RCC 7860 (cell line): ENCODE measurements around the gene GALR3.

Experiments used
- DNase-seq: peaks from one replicate; pipeline ENCODE4 v3.0.0-alpha.2; 2015; ENCODE audit warnings: low spot score
- FAIRE-seq: peaks from 2 replicates; lab custom pipeline; 2012; peaks lifted over from hg19 to GRCh38; lab: Jason Lieb, UNC

The GALR3 gene

DNA sequence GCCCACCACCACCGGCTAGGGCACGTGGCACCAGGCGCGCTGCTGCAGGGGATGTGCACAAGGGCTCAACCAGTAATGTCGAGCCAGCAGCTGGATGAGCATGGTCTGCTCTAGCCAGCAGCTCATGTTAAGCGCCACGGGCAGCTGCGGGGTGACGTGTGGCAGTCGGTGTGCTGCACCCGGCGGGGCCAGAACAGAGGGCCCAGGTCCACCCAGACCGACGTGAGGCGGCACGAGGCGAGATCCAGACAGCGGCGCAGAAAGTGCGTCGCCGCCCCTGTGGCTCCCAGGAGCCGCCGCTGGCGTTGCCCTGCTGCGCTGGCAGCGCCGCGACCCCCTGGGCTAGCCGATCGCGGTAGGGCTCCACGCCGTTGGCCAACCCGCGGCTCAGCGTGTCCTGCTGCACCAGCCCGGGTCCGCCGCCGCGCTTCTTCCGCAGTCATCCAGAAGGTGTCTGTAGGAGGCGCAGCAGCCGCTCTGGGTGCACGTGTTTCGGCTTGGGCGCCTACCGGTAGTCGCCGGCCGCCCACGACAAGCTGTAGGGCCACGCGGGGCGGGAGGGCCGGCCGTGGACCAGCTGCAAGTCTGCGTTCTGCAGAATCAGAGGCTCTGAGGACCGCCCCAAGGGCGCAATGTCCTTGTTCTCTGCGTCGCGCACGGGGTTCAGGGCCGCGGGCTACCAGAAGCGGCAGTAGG lies 4.6 kb upstream of the GALR3 start:
- FAIRE-seq (no peak), DNase-seq (no peak)

GRCh38 chr22:37819105-37819433 lies 4.1 kb upstream of the GALR3 start:
- FAIRE-seq (no peak), DNase-seq (no peak)

GRCh38 chr22:37820350-37820749 lies 2.8 kb upstream of the GALR3 start:
- FAIRE-seq (no peak), DNase-seq (no peak)

- DNase-seq (no peak), FAIRE-seq (no peak)
These were observed 926 bp upstream of the GALR3 start for GRCh38 chr22:37822079-37822833.

- no peak for DNase-seq
- no peak for FAIRE-seq
These were observed 1.8 kb downstream of the GALR3 start for GRCh38 chr22:37824674-37825641.

DNA sequence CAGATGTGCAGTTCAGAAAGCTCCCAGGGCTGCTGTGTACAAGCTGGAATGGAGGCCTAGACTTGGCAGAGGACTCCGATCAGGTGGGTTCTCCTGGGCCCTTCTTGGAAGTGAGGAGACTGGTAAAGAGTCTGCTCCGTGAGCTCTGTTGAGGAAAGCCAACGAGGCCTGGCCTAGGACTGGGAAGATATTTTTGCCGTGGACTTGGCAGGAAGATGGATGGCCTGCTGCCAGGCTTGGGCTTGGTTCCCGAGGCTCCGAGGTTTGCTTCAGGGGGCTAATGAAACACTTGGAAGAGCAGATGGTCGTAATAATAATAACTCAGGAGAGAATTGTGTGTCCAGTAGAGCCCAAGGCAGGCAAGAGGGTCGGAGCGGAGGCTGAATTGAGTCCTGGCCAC lies 3.9 kb downstream of the GALR3 start:
- no peak for FAIRE-seq
- DNase-seq, result no peak

DNA sequence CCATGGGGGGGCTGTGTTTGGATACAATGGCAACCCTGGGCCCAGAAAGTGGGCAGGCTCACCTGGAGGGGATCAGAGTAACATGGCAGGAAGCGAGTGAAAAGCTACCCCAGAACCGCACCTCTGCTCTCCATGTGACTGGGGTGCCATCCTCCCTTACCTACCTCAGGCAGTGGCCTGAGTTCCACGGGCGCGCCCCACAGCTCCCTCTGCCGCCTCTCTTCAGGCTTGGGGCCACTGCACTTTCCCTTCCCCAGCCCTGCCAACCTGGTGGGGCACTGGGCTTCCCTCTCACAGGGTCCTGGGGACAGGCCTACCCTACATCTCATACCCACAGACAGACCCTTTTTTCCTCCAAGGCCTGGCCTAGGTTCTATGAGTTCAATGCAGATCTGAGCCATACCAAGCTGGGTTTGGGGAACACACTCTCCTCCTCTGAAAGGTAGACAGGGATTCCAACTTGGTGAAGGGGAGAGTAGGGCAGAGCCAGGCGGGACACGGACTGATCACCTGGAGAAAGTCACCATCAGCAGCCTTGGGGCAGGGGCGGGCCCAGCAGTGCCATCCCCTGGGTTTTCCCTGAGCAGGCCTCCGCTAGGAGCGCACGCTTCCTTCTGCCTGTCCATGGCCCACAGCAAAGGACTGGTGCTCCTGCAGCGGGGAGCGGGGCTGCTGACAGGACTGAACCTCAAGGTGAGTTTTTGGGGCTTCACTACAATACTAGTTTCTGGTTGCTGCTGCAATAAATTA lies 7.1 kb downstream of the GALR3 start:
- no peak for DNase-seq
- FAIRE-seq, result no peak

GRCh38 chr22:37831472-37831871 lies 8.3 kb downstream of the GALR3 start:
- FAIRE-seq (no peak), DNase-seq (no peak)

GRCh38 chr22:37832022-37832857 lies 9.1 kb downstream of the GALR3 start:
- FAIRE-seq (no peak), DNase-seq (no peak)

DNA sequence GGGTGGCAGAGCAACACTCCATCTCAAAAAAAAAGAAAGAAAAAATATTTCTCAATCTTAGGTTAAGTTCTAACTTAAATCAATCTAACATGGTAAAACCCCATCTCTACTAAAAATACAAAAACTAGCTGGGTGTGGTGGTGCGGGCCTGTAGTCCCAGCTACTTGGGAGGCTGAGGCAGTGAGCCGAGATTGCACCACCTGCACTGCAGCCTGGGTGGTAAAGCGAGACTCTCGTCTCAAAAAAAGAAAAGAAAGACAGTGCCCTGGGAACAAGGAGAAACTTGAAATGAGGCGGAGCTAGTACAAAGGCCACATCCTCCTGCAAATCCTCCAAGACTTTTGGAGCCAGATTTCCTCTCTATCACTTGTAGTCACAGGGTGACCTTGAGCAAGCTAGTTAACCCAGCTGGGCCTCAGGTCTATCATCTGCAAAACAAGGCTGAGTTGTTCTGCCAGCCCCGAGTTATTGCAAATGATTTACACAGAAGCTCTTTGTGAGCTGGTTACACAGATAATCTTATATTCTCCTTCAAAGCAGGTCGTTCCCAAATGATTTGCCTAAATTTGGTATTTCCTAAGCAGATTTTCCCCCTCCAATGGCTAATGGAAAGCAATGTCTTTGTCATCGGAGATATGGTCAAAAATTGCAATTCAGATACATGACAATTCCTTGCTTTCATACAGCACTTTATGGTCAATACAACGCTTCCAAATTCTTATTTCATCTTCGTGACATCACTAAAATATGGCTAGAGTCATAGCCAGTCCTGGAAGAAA lies 19.0 kb downstream of the GALR3 start:
- no peak for DNase-seq
- no peak for FAIRE-seq

- no peak for FAIRE-seq
- DNase-seq, result no peak
These were observed 20.5 kb downstream of the GALR3 start for GRCh38 chr22:37843741-37844089.

GRCh38 chr22:37844904-37845329 lies 21.7 kb downstream of the GALR3 start:
- FAIRE-seq (no peak), DNase-seq (peak; percentile 6)

GRCh38 chr22:37846433-37846832 lies 23.3 kb downstream of the GALR3 start:
- FAIRE-seq, result no peak

DNA sequence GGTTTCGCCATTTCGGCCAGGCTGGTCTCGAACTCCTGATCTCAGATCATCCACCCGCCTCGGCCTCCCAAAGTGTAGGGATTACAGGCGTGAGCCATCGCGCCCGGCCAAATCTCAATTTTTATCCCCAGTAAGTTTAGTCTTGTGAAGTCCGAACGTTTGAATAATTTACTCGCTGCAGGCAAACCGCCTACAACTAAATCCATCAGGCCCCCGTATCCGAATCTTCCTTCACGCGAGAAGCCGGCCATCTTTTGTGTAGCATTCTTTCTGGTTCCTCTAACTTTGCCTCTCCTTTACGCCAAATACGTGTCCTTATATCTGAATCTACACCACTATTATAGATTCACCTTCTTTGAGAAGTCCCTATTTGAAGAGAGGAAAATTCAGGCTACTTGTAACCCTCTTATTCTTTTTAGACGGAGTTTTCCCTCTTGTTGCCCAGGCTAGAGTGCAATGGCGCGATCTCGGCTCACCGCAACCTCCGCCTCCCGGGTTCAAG lies 25.5 kb downstream of the GALR3 start:
- no peak for DNase-seq
- no peak for FAIRE-seq

More at GRCh38 chr22:37846433-37846832, 23.3 kb downstream of the GALR3 start:
- DNase-seq, result no peak

- DNase-seq (peak; percentile 68), FAIRE-seq (no peak)
These were observed 26.0 kb downstream of the GALR3 start, which contains the start of gene EIF3L for GRCh38 chr22:37849089-37849751. Gene EIF3L (plus strand): TSS chr22:37849419. CDS start chr22:37849450, 31 bp downstream.

DNA sequence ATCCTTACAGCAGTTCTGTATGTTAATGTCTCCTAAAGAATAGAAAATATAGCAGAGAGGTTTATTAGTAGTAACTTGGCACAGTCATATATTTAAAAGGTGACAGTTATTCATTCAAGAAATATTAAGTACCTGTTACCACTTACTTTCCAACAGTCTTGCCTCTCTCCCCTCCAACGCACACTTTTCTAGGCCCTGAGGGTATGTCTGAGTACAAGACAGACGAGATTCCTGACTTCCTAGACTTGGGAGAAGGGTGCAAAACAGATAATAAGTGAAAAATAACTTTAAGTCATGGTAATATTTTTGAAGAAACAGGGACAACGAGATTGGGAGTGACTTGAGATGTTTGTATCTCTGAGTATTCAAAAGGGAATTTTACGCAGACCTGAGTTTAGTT lies 27.6 kb downstream of the GALR3 start:
- no peak for DNase-seq
- no peak for FAIRE-seq

DNA sequence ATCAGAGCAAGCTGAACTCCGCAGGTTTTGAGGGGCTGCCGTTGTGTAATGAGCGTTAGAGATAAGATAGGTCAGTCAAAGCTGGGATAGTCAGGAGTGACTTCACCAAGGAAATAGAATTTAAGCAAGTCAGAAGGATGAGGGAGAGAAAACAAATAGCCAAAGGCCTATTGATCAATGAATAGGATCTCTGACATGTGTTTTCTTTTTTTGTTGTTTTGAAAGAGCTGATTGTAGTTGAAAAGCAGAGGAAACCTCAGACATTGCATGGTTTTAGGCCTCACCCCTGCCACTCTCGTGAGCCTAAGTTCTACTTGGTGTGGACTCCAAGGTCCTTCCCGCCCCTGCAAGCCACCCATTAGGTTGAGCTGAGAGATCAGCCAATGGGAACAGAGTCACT lies 29.2 kb downstream of the GALR3 start:
- no peak for FAIRE-seq

GRCh38 chr22:37854946-37855345 lies 31.8 kb downstream of the GALR3 start:
- FAIRE-seq, result no peak
- DNase-seq, result no peak

More for the DNA sequence above, 29.2 kb downstream of the GALR3 start:
- DNase-seq, result no peak
